Breast epithelium (tissue), 3 donors: ENCODE results near the gene MGAT5B.

ENCODE experiments used
- CTCF ChIP-seq, 3 donors: fragments of 450-650 bp; IDR thresholded peaks; one replicate each; pipeline ENCODE4 v1.5.1; 2016 to 2017; ENCODE audit warnings: antibody characterized with exemption in 3 of 3, mild to moderate bottlenecking in 3 of 3, moderate library complexity in 3 of 3
- POLR2A ChIP-seq: fragments of 450-650 bp; IDR thresholded peaks from one replicate; pipeline ENCODE4 v1.6.1; 2016; ENCODE audit warnings: antibody characterized with exemption, mild to moderate bottlenecking, moderate library complexity
- POLR2AphosphoS5 ChIP-seq, 3 donors: sonication (generic); formaldehyde crosslinking; IDR thresholded peaks; one replicate each; pipeline ENCODE4 v1.6.1; 2017; ENCODE audit warnings: antibody characterized with exemption in 3 of 3

DNA sequence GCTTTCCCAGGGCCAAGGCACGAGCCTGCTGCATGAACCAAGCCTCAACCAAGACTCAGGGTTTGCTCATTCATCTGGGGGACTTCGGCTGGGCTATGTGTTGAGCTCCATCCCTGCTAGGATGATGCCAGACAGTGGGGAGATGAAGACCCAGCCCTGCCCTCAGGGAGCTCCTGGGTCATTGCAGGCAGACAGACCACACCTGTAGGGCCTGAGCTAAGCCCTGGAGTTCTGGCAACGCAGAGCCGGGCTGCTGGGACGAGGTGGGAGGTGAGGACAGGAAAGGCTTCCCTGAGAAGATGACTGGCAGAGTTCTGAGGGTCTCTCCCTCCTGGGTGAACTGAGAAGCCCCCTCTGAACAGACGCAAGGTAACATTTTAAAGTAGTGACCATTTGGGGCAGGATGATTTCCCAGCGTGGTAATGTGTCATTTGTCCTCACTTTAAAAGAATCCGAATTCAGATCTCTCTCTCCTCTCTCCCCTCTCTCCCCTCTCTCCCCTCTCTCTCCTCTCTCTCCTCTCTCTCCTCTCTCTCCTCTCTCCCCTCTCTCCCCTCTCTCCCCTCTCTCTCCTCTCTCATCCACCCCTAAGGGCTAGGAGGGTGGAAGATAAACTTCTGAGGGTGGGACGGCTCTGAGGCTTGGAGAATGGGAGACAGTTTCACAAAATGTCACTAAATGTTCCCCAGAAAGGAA is 98.4 kb downstream of the MGAT5B start:
- TF ChIP-seq CTCF (IDR thresholded peaks at IDR 0.05) = no peak
- TF ChIP-seq POLR2A = no peak
- no peak for TF ChIP-seq POLR2AphosphoS5 (IDR thresholded peaks at IDR 0.05)
